Gastroesophageal sphincter (tissue), 3 donors: ENCODE measurements around the gene PDZK1.

ENCODE experiments used
- CTCF ChIP-seq, 4 experiments: fragments of 200-600 bp in 2 of 4; fragments of 450-650 bp in 2 of 4; sonication (generic) in 1 of 4; IDR thresholded peaks; one replicate each; pipeline ENCODE4 v1.5.1; 2017 to 2019; ENCODE audit warnings: antibody characterized with exemption in 4 of 4, mild to moderate bottlenecking in 2 of 4, moderate library complexity in 2 of 4
- EP300 ChIP-seq: sonication (generic); formaldehyde crosslinking; IDR thresholded peaks from one replicate; pipeline ENCODE4 v1.6.1; 2017; ENCODE audit warnings: antibody characterized with exemption, mild to moderate bottlenecking
- POLR2AphosphoS5 ChIP-seq: sonication (generic); formaldehyde crosslinking; IDR thresholded peaks from one replicate; pipeline ENCODE4 v1.6.1; 2017; ENCODE audit warnings: antibody characterized with exemption

GRCh38 chr1:145729196-145729595 is 22.0 kb upstream of the PDZK1 start:
- TF ChIP-seq CTCF (IDR thresholded peaks at IDR 0.05) (no peak), EP300 (no peak), POLR2AphosphoS5 (no peak)
